HepG2 (cell line): Measurements from ENCODE around the gene SMARCA2. TPM values are rescaled to one million over a fixed set of nuclear protein-coding genes. Genes with fewer than 3 reads are reported as not detected.

Source experiments
- ATAC-seq: fragments of 200-7000 bp; cut with Tn5 transposase; 3 replicates; pipeline ENCODE4 v1.9.1; 2020; ENCODE audit warnings: mild to moderate bottlenecking, moderate library complexity
- BruUV-seq: library from RNA; stranded (reverse); fragments of 400-500 nt; replicated peaks from 2 replicates; lab custom pipeline; 2021; lab: Mats Ljungman, UMichigan
- CTCF ChIA-PET: fragments of 300-600 bp; formaldehyde crosslinking; extraction: SDS; loops from one replicate; lab custom pipeline; 2021; ENCODE audit warnings: low total read pairs, inconsistent platforms, low intra/inter-chr PET ratio; lab: Yijun Ruan, JAX
- POLR2A ChIA-PET: fragments of 350-600 bp; sonication (Branson Sonifier 250); formaldehyde crosslinking; loops from one replicate; lab custom pipeline; 2020; ENCODE audit warnings: antibody characterized with exemption, inconsistent platforms; lab: Yijun Ruan, JAX
- DNase-seq: peaks from one replicate; pipeline ENCODE4 v3.0.0-alpha.2; 2015; ENCODE audit warnings: low spot score
- FAIRE-seq: peaks from 3 replicates; lab custom pipeline; 2011; peaks lifted over from hg19 to GRCh38; lab: Jason Lieb, UNC
- H2AFZ ChIP-seq: one replicate; pipeline ENCODE4 v1.6.1; 2011; ENCODE audit warnings: low read length, inconsistent platforms
- H3K27ac ChIP-seq: fragments of 300-600 bp; 3 replicates; pipeline ENCODE4 v1.8.0; 2011; ENCODE audit warnings: mixed run types, mild to moderate bottlenecking, mixed read lengths, low read length, inconsistent platforms; ENCODE audit not compliant: insufficient read depth; ENCODE audit errors: extremely low read length
- H3K27me3 ChIP-seq, 2 experiments: fragments of 200-600 bp in 1 of 2; 2 replicates in 1 of 2; 3 replicates in 1 of 2; pipeline versions ENCODE4 v1.6.0 to v1.8.0; 2011; ENCODE audit warnings: low read length in 2 of 2, mild to moderate bottlenecking in 2 of 2, moderate library complexity in 2 of 2, inconsistent platforms in 1 of 2; ENCODE audit not compliant: insufficient read depth in 2 of 2, control insufficient read depth in 1 of 2
- H3K36me3 ChIP-seq, 2 experiments: fragments of 200-600 bp in 1 of 2; replicated peaks in 1 of 2; 2 replicates in 1 of 2; 3 replicates in 1 of 2; pipeline versions ENCODE4 v1.5.1 to v1.8.0; 2011; ENCODE audit warnings: low read length in 2 of 2, inconsistent platforms in 1 of 2; ENCODE audit not compliant: insufficient read depth in 2 of 2, control insufficient read depth in 1 of 2
- H3K4me1 ChIP-seq: 2 replicates; pipeline ENCODE4 v1.5.1; 2012; ENCODE audit warnings: low read length, inconsistent platforms; ENCODE audit not compliant: insufficient read depth
- H3K4me2 ChIP-seq: 2 replicates; pipeline ENCODE4 v1.6.0; 2011; ENCODE audit warnings: low read depth, low read length, inconsistent platforms
- H3K4me3 ChIP-seq, 3 experiments: fragments of 200-600 bp in 1 of 3; sonication (generic), shearing (Covaris generic) in 1 of 3; replicated peaks in 1 of 3; 2 replicates each; pipeline ENCODE4 v1.5.1; 2011 to 2016; ENCODE audit warnings: low read length in 3 of 3, inconsistent platforms in 2 of 3, low read depth in 2 of 3, mild to moderate bottlenecking in 2 of 3, control low read depth in 1 of 3, mixed read lengths in 1 of 3; ENCODE audit not compliant: insufficient read depth in 1 of 3
- H3K79me2 ChIP-seq: one replicate; pipeline ENCODE4 v1.6.1; 2011; ENCODE audit warnings: low read length, inconsistent platforms; ENCODE audit not compliant: insufficient read depth
- H3K9ac ChIP-seq: 2 replicates; pipeline ENCODE4 v1.6.0; 2011; ENCODE audit warnings: mild to moderate bottlenecking, low read depth, low read length, inconsistent platforms; ENCODE audit not compliant: insufficient read depth
- H3K9me3 ChIP-seq: 2 replicates; pipeline ENCODE4 v1.5.1; 2012; ENCODE audit warnings: mild to moderate bottlenecking, low read length
- H4K20me1 ChIP-seq: 2 replicates; pipeline ENCODE4 v1.6.0; 2011; ENCODE audit warnings: inconsistent platforms, mild to moderate bottlenecking, low read length, moderate library complexity; ENCODE audit not compliant: insufficient read depth
- AGO1 ChIP-seq: fragments of 200-400 bp; formaldehyde crosslinking; IDR thresholded peaks from 2 replicates; pipeline ENCODE4 v1.6.1; 2017; ENCODE audit warnings: mild to moderate bottlenecking, low read depth, low read length, moderate library complexity; ENCODE audit not compliant: poor library complexity, severe bottlenecking
- BCL3 ChIP-seq: sonication (generic); formaldehyde crosslinking; IDR thresholded peaks from 2 replicates; pipeline ENCODE4 v1.5.1; 2020; ENCODE audit warnings: mild to moderate bottlenecking, missing genetic modification reagents, moderate library complexity
- FOXO4 ChIP-seq: sonication (generic); formaldehyde crosslinking; conservative IDR thresholded peaks from 2 replicates; pipeline ENCODE4 v1.8.1; 2023; ENCODE audit warnings: missing genetic modification reagents
- HNRNPL ChIP-seq: fragments of 200-400 bp; formaldehyde crosslinking; IDR thresholded peaks from 2 replicates; pipeline ENCODE4 v1.6.1; 2017; ENCODE audit warnings: mild to moderate bottlenecking, low read depth, low read length
- NBN ChIP-seq: fragments of 450-650 bp; conservative IDR thresholded peaks from 2 replicates; pipeline ENCODE4 v1.6.1; 2017
- PATZ1 ChIP-seq: sonication (generic); formaldehyde crosslinking; IDR thresholded peaks from 2 replicates; pipeline ENCODE4 v1.4.0; 2020; ENCODE audit warnings: missing genetic modification reagents
- PHB2 ChIP-seq: fragments of 450-650 bp; IDR thresholded peaks from 2 replicates; pipeline ENCODE4 v1.6.1; 2018; ENCODE audit not compliant: partially characterized antibody
- SNAPC4 ChIP-seq: sonication (generic); formaldehyde crosslinking; IDR thresholded peaks from 2 replicates; pipeline ENCODE4 v1.4.0; 2020; ENCODE audit warnings: mild to moderate bottlenecking, missing genetic modification reagents
- ZNF274 ChIP-seq: sonication (generic); formaldehyde crosslinking; IDR thresholded peaks from 2 replicates; pipeline ENCODE4 v1.5.1; 2020; ENCODE audit warnings: mild to moderate bottlenecking, missing genetic modification reagents
- ZNF3 ChIP-seq: IDR thresholded peaks from 2 replicates; pipeline ENCODE4 v1.7.0; 2017; ENCODE audit warnings: inconsistent platforms
- ZNF549 ChIP-seq: sonication (generic); formaldehyde crosslinking; IDR thresholded peaks from 2 replicates; pipeline ENCODE4 v1.5.0; 2020; ENCODE audit warnings: missing genetic modification reagents
- ZNF878 ChIP-seq: sonication (generic); formaldehyde crosslinking; IDR thresholded peaks from 2 replicates; pipeline ENCODE4 v1.8.1; 2023; ENCODE audit warnings: mild to moderate bottlenecking, missing genetic modification reagents, moderate library complexity
- WGBS: methylation state at CpG from one replicate; pipeline ENCODE4 v1.1.6; 2017; ENCODE audit warnings: low lambda C conversion rate; 5-methylcytosine and 5-hydroxymethylcytosine counted together
- in situ Hi-C: cut with HindIII; loops from 2 replicates; pipeline ENCODE4 v1.10.0; 2017; ENCODE audit warnings: low pct_unique_long_range_greater_than_20kb; ENCODE audit not compliant: extremely low pct_ligation_motif_present
- intact Hi-C: fragments of 100-400 bp; cut with micrococcal nuclease; formaldehyde crosslinking; loops from one replicate; pipeline ENCODE4 v1.10.0; 2022; ENCODE audit not compliant: unreplicated experiment
- polyA plus RNA-seq, 8 experiments: library from polyadenylated mRNA; depleted of rRNA in 3 of 8; stranded (reverse) in 7 of 8; unstranded in 1 of 8; fragments of >200 nt; fragmentation: Illumina TruSeq in 4 of 8; extraction: Trizol in 4 of 8; gene quantifications; 2 replicates each; pipeline versions ENCODE4 v1.2.1 to v1.2.3, GENCODE V29; 2011 to 2016; ENCODE audit warnings: low read depth in 4 of 8, missing spikeins in 1 of 8, mixed read lengths in 1 of 8; ENCODE audit not compliant: insufficient read depth in 1 of 8
- total RNA-seq, 5 experiments: library from RNA; depleted of rRNA; stranded (reverse); fragments of >200 nt; fragmentation: Illumina TruSeq; extraction: Trizol; gene quantifications; 2 replicates each; pipeline ENCODE4 v1.2.3, GENCODE V29; 2016; ENCODE audit warnings: low read depth in 1 of 5

SMARCA2 gene
- total and polyA plus RNA-seq, 2 of the 13 experiments (the other 11 are each of a cell fraction or from before 2014, with no cell fraction given) = 22.5 to 23.7 TPM

GRCh38 chr9:2215921-2216441 lies 200.8 kb downstream of the SMARCA2 start:
- FAIRE-seq (no peak), DNase-seq (no peak), ATAC-seq (no peak)
- Histone ChIP-seq H3K9ac (no peak overlapping the region), H3K36me3 (no peaks in the 10 kb centered on the region), H3K4me3 (no peak overlapping the region), H3K27me3 (no peaks in the 10 kb centered on the region), H3K79me2 (no peaks in the 10 kb centered on the region), H3K27ac (no peak overlapping the region), H2AFZ (no peak overlapping the region), H3K4me1 (no peaks in the 10 kb centered on the region), H4K20me1 (no peaks in the 10 kb centered on the region), H3K9me3 (no peaks in the 10 kb centered on the region), H3K4me2 (no peak overlapping the region)
- in situ Hi-C loops = no loop called here
- intact Hi-C loops = no loop called here
- ChIA-PET POLR2A (no interaction called here), CTCF (no interaction called here)
- TF ChIP-seq HNRNPL (no peak), ZNF549 (CRISPR knock-in tag) (no peak), PATZ1 (CRISPR knock-in tag) (no peak), SNAPC4 (CRISPR knock-in tag) (no peak), BCL3 (CRISPR knock-in tag) (no peak), ZNF3 (CRISPR knock-in tag) (no peak), AGO1 (no peak), FOXO4 (CRISPR knock-in tag) (no peak), NBN (no peak), PHB2 (no peak), ZNF274 (no peak), ZNF878 (no peak)
- BruUV-seq = no TSS peak
- 52% methylated on average over 8 of the region's 8 CpGs for WGBS
